Stimulated activated CD4-positive, alpha-beta T cell treated with anti-CD3 and anti-CD28 coated beads, Interleukin-12 subunit alpha, Interleukin-12 subunit beta, amount 100 ng/mL, for 24 hours (primary cell): ENCODE results near the gene C16orf54.
A peak's percentile ranks its signal among the peaks of the same experiment; 100 is the strongest.
"Not testable (repeated sequence)": the region's sequence is repeated elsewhere in the genome, so short reads cannot be mapped to it uniquely, and the experiment has no call there.

ENCODE experiments used
- DNase-seq, 2 experiments: peaks; one replicate each; pipeline ENCODE4 v3.0.0-alpha.2; 2020; ENCODE audit warnings: low read depth in 2 of 2

C16orf54 gene

GRCh38 chr16:29740630-29741015, 5.2 kb downstream of the C16orf54 start:
- not testable (repeated sequence) for DNase-seq

GRCh38 chr16:29739927-29740629, 5.7 kb downstream of the C16orf54 start:
- DNase-seq = not testable (repeated sequence)

GRCh38 chr16:29738514-29738913, 7.3 kb downstream of the C16orf54 start:
- no peak for DNase-seq

DNA sequence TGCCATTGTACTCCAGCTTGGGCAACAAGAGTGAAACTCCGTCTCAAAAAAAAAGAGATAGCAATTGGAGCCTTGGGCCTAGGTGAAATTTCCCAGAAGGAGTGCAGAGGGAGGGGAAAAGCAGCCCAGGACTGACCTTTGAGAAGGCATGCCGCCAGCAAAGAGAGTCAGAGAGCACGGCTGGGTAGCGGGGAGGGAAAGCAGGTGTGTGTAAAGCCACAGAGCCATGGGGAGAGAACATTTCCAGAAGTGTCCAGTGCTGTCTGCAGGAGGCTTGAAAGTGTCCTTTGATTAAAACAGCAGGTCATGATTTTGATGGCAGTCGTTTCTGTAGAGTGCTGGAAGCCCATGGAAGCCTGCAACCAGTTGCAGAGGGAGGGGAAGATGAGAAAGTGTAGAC, 8.1 kb downstream of the C16orf54 start:
- DNase-seq = no peak

GRCh38 chr16:29736764-29737163, 9.0 kb downstream of the C16orf54 start:
- no peak for DNase-seq

DNA sequence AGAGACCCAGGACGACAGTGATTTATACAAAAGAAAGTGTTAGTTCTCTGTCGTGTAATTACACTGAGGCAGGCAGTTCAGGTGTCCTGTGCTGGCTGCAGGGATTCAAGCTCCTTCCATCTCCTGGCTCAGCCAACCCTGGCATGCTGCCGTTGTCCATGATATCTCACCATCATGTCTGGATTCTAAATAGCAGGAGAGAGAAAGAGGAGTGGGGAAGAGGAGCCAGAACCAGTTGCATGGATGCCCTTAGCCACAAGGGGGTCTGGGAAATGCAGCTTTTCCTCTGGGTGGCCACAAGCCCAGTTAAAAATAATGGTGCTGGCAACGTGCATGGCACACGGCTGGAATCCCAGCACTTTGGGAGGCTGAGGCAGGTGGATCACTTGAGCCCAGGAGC, 9.7 kb downstream of the C16orf54 start:
- no peak for DNase-seq

- no peak for DNase-seq
Measured at GRCh38 chr16:29734786-29735185, 11.0 kb downstream of the C16orf54 start.

- peak; percentile 73 to 76 for DNase-seq
Measured at GRCh38 chr16:29731768-29732601, 13.8 kb downstream of the C16orf54 start.

DNA sequence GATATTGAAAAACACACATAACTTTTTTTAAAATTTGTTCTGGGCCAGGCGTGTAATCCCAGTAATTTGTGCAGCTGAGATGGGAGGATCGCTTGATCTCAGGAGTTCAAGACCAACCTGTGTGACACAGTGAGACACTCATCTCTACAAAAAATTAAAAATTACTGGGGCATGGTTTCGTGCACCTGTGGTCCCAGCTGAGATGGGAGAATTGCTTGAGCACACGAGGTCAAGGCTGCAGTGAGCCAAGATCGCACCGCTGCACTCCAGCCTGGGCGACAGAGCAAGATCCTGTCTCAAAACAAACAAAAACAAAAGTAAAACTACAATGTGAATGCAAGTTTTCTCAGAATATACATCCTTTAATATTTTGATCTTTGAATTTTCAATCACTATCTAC, 15.1 kb downstream of the C16orf54 start:
- DNase-seq = no peak

DNA sequence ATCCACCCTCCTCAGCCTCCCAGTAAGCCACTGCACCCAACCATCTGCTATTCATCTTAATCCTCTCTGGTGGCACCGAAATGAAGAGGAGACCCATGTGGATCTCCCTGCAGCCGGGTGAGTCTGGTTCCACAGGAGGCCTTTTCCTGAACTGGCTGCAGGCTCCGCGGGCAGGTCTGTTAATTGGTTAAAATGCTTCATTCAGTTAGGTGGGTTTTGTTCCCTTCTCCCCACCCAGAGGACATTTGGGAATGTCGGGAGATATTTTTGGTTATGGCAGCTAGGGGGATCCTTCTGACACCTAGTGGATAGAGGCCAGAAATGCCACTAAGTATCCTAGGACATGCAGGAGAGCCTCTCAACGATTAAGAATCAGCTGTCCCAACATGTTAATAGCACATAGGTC, 16.7 kb downstream of the C16orf54 start:
- DNase-seq = no peak

DNA sequence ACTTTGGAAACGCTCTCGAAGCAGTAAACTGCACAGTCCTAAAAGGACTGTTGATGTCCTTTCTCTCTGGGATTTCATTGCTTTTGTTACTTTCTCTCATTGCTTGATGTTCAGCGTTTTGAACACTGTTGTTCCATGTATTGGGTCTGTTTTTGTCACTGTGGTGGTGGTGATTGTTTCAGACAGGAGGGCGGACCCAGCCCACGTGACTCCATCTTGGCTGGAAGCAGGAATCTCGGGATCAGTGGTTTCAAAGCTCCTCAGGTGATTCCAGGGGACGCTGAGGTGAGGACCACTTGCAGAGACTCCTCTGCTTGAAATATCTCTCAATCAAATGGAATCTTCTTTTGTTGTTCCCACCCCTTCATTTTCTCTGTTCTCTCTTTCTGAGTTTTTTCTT, 18.3 kb downstream of the C16orf54 start:
- no peak for DNase-seq

- no peak for DNase-seq
Measured at GRCh38 chr16:29726845-29727377, 18.9 kb downstream of the C16orf54 start.

- not testable (repeated sequence) for DNase-seq
Measured at GRCh38 chr16:29721167-29721879, 24.5 kb downstream of the C16orf54 start.

- no peak for DNase-seq
Measured at GRCh38 chr16:29720703-29721102, 25.1 kb downstream of the C16orf54 start.

DNA sequence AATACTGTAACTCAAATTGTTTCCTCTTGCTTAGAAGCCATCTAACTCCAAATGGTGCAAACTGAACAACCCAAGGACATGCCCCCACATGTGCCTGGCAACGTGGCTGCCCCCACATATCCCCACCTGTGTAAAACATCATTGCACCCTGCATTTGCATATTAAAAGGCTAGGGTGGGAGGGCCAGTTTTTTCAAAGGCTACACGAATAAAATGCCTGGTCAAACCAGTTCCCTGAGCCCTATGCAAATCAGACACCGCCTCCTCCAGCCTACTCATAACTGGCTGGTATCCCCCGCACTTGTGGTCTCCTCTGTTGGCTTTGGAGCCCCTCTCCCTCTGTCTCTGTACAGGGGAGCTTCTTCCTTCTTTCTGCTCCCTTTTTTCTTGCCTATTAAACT, 26.7 kb downstream of the C16orf54 start:
- no peak for DNase-seq

DNA sequence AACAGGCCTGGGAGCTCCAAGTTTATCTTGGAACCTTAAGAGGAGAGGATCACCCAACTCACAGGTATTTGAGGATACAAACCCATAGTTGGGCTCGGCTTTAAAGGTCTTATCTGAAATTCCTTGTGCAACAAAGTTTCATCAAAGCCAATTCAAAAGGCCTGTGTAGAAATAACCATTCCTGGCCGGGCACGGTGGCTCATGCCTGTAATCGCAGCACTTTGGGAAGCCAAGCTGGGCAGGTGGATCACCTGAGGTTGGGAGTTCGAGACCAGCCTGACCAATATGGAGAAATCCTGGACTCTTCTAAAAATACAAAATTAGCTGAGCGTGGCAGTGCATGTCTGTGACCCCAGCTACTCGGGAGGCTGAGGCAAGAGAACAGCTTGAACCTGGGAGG, 28.7 kb downstream of the C16orf54 start:
- DNase-seq = no peak

- no peak for DNase-seq
Measured at GRCh38 chr16:29714972-29715371, 30.8 kb downstream of the C16orf54 start.

DNA sequence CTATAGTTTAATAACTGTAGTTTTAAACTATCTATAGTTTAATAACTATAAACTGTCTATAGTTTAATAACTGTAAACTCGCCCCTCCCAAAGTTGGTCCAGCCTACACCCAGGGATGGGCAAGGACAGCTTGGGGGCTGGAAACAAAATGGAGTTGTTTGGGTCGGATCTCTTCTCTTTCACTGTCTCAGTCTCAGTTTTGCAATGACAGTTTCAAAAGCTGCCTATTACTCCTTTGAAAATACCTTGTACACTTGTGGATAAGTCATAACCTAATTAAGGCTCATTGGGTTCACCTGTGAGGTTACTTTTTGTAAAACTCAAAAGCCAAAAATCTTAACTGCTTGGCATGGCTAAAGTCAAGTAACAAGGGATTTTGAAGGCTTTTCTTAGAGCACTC, 31.4 kb downstream of the C16orf54 start:
- DNase-seq = no peak

- DNase-seq = no peak
Measured at GRCh38 chr16:29712809-29713208, 33.0 kb downstream of the C16orf54 start.

- peak in 1 of 2 experiments; percentile 17 for DNase-seq
Measured at GRCh38 chr16:29710227-29711219, 35.3 kb downstream of the C16orf54 start.

- DNase-seq = not testable (repeated sequence)
Measured at GRCh38 chr16:29709657-29710056, 36.1 kb downstream of the C16orf54 start.
